ENCODE results near the gene LTBP1. TPM values are rescaled to one million over a fixed set of nuclear protein-coding genes. Genes with fewer than 3 reads are reported as not detected.

The LTBP1 gene
- total RNA-seq, 1 donor from 2014 or later: 205 TPM

GRCh38 chr2:32931519-32931918, 15.2 kb upstream of the LTBP1 start:
- no peak for DNase-seq (ENCODE audit: low spot score)

DNA sequence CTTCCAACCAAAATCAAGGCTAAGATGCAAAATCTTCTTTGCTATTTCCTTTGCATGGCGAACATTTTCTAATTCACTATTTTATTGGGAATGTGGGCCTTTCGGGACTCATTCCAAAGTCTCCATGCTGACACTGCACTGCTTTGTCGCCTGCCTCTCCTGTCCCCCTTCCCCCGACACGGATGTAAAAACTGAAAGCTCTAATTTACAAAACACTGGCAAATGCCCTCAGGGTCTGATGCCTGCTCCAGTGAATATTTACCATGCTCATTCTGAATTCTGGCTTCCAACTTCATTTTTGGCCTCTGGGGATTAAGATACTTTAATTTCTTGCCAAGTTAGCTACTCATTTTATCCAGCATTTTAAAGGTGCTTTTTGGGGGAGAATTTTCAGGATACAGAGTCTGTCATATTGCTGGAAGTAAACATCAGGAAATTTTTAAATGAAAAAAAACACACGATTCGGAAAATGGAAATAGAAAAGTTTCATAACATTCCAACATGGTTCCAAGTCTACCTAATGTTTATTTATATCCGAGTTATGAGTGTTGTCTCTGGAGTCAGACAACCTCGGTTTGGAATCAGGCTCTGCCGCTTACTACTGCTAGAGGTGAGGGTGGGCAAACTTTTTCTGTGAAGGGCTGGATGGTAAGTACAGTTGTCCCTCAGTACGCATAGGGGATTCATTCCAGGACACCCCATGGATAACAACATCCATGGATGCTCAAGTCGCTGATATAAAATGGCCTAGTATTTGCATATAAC, 14.6 kb upstream of the LTBP1 start:
- no peak for DNase-seq (ENCODE audit: low spot score)

DNA sequence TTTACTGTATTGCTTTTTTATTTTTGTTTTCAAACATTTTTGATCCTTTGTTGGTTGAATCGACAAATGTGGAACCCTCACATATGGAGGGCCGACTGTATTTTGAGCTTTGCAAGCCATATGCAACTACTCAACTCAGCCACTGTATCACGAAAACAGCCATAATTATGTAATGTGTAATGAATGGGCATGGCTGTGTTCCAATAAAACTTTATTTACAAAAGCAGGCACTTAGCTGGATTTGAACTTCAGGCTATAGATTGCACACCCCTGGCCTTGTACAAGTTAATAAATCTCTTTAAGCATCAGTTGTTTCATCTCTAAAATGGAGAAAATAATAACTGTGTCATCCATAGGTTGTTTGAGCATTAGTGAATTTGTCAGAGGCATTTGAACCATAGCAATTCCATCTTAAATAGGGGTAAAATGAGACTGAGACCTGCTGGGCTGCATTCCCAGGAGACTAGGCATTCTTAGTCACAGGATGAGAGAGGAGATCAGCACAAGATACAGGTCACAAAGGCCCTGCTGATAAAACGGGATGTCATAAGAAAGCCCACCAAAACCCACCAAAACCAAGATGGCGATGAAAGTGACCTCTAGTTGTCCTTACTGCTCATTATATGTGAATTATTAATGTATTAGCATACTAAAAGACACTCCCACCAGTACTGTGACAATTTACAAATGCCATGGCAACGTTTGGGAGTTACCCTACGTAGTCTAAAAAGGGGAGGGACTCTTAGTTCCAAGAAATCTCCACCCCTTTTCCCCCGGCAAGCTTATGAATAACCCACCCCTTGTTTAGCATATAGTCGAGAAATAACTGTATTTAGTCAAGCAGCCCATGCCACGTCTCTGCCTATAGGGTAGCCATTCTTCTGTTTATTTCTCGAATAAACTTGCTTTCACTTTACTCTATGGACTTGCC, 13.7 kb upstream of the LTBP1 start:
- DNase-seq (ENCODE audit: low spot score): no peak

DNA sequence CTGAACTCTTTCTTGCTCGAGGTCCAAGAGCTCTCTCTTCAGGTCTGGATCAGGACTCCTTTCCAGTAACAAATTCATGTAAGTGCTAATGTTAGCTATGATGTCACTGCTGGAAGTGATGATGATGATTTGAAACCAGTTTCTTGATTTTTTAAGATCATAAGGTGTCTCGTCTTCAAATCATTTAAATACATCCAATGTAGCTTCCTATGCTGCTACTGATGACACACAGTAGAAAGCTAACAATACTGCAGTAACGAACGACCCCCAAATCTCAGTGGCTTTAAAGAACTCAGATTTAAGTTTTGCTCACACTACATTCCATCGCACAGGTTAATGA, 13.0 kb upstream of the LTBP1 start:
- DNase-seq (ENCODE audit: low spot score): no peak

- DNase-seq (ENCODE audit: low spot score): no peak
Observed at GRCh38 chr2:32937602-32938448, 8.9 kb upstream of the LTBP1 start.

- DNase-seq (ENCODE audit: low spot score): no peak
Observed at GRCh38 chr2:32938934-32939333, 7.8 kb upstream of the LTBP1 start.

DNA sequence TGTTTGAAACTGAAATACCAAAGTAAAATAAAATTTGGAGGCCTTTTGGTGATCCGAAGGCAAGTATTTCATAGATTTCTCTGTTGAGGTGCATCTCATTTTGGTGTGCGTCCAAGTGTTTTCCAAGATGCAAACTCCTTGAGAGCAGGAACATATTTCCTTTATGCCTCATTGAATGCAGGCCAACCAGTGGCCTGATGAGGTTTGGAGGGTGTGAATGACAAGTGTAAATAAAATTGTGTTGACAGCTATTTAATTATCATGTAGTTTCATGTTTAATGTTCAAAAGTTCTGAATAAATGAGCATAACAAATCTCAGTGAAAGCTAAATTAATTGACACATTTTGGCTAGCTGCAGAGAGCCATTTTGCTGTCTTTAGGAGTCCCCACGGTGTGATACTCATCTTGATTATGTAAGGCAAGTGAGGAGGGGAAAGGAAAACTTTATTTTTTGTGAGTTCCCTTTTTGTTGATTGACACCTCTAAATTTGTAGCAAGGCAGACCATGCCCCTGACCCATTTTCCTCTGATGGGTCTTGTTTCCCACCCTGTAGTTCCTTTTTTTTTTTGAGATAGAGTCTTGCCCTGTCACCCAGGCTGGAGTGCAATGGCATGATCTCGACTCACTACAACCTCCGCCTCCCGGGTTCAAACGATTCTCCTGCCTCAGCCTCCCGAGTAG, 6.3 kb upstream of the LTBP1 start:
- DNase-seq (ENCODE audit: low spot score): no peak

- no peak for DNase-seq (ENCODE audit: low spot score)
Observed at GRCh38 chr2:32941944-32942690, 4.6 kb upstream of the LTBP1 start.

DNA sequence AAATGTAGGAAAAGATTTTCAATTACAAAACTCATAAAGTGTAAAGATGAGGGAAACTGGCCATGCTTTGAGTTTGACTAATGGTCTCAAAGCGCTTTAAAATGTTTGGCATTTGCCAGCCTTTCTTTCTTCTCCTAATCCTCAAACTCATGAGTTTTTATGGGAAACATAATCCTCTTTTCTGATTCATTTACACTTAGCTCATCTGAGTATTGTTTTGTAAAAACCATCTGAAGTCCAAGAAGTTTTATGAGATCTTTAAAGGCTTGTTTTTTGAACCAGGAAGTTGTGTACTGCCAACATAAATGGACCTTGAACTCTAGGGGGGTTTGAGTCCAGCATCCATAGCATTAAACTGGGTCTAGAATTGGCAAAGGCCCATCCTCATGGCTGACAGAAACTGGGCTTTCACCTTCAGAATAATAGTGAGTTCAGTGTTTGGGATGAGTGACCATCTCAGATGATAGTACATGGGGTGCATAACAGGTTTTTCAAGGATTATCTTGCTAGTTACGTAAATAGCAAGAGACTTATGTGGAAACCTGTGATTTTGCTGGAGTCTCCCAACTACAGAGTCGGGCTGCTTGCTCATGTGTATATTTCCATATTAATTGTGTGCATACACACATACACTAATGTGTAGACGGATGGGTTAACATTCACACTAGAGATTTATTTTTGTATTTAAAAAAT, 3.8 kb upstream of the LTBP1 start:
- DNase-seq (ENCODE audit: low spot score): no peak

- DNase-seq (ENCODE audit: low spot score): peak; percentile 74
Observed at GRCh38 chr2:32945286-32945685, 1.5 kb upstream of the LTBP1 start.

GRCh38 chr2:32947076-32947483, 327 bp downstream of the LTBP1 start:
- DNase-seq (ENCODE audit: low spot score): no peak

DNA sequence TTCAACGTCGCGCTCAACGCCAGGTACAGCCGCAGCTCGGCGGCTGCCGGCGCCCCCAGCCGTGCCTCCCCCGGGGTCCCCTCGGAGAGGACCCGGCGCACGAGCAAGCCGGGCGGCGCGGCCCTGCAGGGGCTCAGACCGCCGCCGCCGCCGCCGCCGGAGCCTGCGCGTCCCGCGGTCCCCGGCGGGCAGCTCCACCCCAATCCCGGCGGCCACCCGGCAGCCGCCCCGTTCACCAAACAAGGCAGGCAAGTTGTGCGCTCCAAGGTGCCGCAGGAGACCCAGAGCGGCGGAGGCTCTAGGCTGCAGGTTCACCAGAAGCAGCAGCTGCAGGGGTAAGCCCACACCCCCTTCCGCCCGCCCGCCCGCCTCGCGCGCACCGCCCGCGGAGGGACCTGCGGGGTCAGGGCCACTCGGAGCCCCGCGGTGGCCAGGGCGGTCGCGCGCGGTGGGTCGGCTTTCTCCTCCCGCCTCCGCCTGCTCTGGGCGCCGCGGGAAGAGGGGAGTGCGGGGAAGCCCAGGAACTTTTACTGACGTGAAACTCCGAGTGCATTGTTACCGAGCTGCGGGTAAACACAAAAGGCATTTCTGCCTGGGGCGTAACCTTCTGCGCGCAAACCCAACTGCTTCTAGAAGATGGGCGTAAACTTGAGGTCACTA, 861 bp downstream of the LTBP1 start:
- DNase-seq (ENCODE audit: low spot score): no peak

DNA sequence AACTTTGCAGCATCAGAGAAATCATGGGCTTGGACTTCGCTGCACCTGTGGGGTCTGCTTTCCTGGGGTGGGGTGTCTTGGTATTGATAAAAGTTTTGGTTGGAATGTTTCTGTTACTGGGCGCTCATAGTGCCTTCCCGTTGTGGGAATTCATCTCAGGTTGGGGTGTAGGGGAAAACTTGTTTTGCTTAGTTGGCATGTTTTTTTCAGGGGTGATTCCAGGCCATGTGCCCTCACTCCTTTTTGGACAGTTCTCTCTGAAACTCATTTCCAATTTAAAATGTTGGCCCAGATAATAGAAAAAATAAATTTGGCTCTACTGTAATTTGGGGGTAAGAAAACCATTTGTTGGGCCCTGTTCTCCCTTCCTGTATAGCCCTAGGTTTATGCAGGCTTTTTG, 1.5 kb downstream of the LTBP1 start:
- DNase-seq (ENCODE audit: low spot score): no peak

DNA sequence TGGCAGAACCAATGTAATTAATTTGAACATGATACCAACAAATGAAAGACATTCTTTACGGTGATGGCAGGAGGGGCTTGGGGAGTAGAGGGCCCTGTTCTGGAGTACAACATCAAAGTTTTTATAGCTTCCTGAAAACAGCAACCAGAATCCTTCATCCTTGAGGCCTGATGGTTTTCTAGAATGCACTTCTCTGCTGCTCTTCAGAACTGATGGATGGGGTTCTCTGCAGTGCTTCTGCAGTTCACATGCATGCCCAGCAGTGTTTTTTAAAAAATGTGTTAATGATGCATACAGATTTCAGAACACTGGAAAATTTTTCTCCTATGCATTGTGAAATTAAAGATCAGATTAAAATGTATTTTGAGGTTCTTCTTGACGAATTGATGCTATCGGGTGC, 2.5 kb downstream of the LTBP1 start:
- no peak for DNase-seq (ENCODE audit: low spot score)

DNA sequence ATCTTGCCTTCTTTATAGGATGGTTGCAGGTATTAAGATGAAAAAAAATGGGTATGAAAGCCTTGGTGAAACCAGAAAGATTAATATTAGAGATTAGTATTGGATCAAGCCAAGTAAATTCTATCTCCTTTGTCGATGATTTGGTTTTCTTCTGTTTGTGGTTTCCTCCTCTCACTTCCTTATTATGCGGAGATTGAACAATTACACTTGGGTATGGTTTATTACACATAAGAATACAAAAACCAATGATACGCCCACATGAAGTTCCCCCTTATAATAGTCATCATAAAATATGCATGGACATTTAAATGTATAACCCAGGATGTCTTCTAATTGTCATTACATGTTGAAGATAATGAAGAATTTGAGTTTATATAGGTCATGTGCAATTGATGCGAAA, 4.9 kb downstream of the LTBP1 start:
- no peak for DNase-seq (ENCODE audit: low spot score)

DNA sequence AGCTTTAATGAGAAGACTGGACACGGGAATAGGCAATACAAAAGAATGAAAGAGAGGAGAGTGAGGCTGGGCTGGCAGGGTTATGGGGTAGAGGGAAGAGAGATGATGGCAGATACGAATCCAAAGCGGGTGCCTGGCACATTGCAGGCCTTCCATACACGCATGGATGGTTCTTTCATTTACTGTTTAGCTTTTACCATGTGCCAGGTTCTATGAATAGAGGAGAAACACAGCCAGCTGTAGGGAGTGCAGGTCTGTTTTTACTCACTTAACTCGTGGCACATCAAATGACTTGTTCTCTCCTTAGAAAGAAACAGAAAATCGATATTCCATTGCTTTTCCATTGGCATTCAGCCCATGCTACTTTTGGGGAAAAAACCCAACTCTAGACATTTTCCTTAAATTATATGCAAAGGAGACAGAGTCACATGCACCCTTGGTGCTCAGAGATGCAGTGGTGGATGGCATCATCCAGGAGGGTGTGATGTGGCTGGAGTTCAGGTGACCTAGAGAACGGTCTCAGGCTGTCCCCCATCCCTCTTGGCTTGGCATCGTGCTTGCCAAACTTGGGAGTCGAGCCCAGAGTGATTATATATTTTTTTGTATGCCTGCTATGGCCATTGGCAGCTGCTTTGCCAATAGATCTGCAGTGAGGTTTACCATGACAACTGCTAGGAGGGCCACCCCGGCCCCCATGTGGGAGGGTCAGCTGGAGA, 6.2 kb downstream of the LTBP1 start:
- DNase-seq (ENCODE audit: low spot score): no peak

- DNase-seq (ENCODE audit: low spot score): no peak
Observed at GRCh38 chr2:32954206-32954605, 7.5 kb downstream of the LTBP1 start.

DNA sequence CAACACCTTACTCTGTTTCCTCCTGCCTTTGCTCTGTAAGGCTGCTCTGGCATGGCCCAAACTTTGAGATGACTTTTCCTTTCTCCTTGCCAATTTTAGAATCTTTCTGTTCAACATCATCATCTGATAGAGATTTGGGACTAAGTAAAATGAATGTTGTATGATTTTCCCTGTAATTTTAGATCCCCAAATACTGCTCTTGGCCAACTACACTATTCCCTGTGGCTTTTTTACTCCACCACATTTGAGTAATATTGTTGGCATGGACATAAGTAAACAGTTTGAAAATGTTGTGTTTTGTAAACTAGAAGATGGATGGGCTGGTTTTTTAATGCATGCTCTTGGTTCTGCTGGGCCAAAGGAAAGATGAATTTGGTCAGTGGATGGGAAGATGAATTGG, 12.1 kb downstream of the LTBP1 start:
- DNase-seq (ENCODE audit: low spot score): no peak

GRCh38 chr2:32960238-32960637, 13.5 kb downstream of the LTBP1 start:
- DNase-seq (ENCODE audit: low spot score): no peak
